22Rv1 (cell line): ENCODE results near the gene WFS1.

Experiments used
- H3K27ac ChIP-seq: fragments of 450-650 bp; 2 replicates; pipeline ENCODE4 v1.5.1; 2017
- CTCF ChIP-seq: fragments of 450-650 bp; IDR thresholded peaks from 2 replicates; pipeline ENCODE4 v1.5.1; 2017; ENCODE audit warnings: mild to moderate bottlenecking
- ZFX ChIP-seq: fragments of 450-650 bp; IDR thresholded peaks from 2 replicates; pipeline ENCODE4 v1.6.1; 2017; ENCODE audit warnings: antibody characterized with exemption, borderline replicate concordance

The WFS1 gene

GRCh38 chr4:6263526-6264224 lies 6.0 kb upstream of the WFS1 start:
- H3K27ac ChIP-seq: no peak overlapping the region
- TF ChIP-seq ZFX (no peak), CTCF (no peak)

GRCh38 chr4:6264225-6264540 lies 5.5 kb upstream of the WFS1 start:
- no peak overlapping the region for H3K27ac ChIP-seq
- peak; percentile 60 for TF ChIP-seq CTCF
- TF ChIP-seq ZFX: no peak

GRCh38 chr4:6265546-6265945 lies 4.1 kb upstream of the WFS1 start:
- TF ChIP-seq ZFX (no peak), CTCF (no peak)
- H3K27ac ChIP-seq: no peak overlapping the region

GRCh38 chr4:6267573-6267972 lies 2.1 kb upstream of the WFS1 start:
- TF ChIP-seq CTCF (no peak), ZFX (no peak)
- H3K27ac ChIP-seq: no peak overlapping the region

GRCh38 chr4:6268650-6269615 lies 717 bp upstream of the WFS1 start:
- no peak overlapping the region for H3K27ac ChIP-seq
- TF ChIP-seq ZFX (no peak), CTCF (no peak)

GRCh38 chr4:6270636-6271121 lies 1.0 kb downstream of the WFS1 start:
- H3K27ac ChIP-seq: no peak overlapping the region

More at GRCh38 chr4:6270636-6271121, 1.0 kb downstream of the WFS1 start:
- TF ChIP-seq CTCF (no peak), ZFX (no peak)
